ENCODE results near the gene SBNO2. TPM values are rescaled to one million over a fixed set of nuclear protein-coding genes. Genes with fewer than 3 reads are reported as not detected.

The SBNO2 gene
- total RNA-seq, 4 donors from 2014 or later, result 22.2 to 49.8 (median 30.9) TPM

- Histone ChIP-seq H3K4me1 (peaks cover 59 to 81% of the 10 kb centered on the region in 2 donors), H3K4me3 (no peak overlapping the region), H3K27me3 (no peaks in the 10 kb centered on the region), H3K36me3 (peaks cover 0 to 32% of the 10 kb centered on the region in 2 donors), H3K27ac (peak overlapping the region; percentile 94 to 98 (median 96)), H3K9me3 (no peaks in the 10 kb centered on the region)
- DNase-seq, result no peak
- intact Hi-C loops (cut with DNase I; ENCODE audit: low total_unique reads), result loop anchor here (10.0 kb wide), 1 partner anchor 644 kb away; the partner anchor contains the start of gene BSG
- no peak for TF ChIP-seq CTCF (IDR thresholded peaks at IDR 0.05 in 4 of 5, conservative IDR thresholded peaks at IDR 0.05 in 1 of 5)
- TF ChIP-seq POLR2A (IDR thresholded peaks at IDR 0.05), result no peak
- in situ Hi-C loops (cut with MboI; ENCODE audit: low sequenced_read_pairs in 4 of 4), result no loop called here
- ATAC-seq, result no peak
Measured at GRCh38 chr19:1218751-1219567, 44.9 kb upstream of the SBNO2 start.

- H3K4me1 ChIP-seq, result peaks cover 73 to 88% of the 10 kb centered on the region in 2 donors
- no peaks in the 10 kb centered on the region for H3K9me3 ChIP-seq
- TF ChIP-seq CTCF (IDR thresholded peaks at IDR 0.05 in 4 of 5, conservative IDR thresholded peaks at IDR 0.05 in 1 of 5) (no peak), POLR2A (IDR thresholded peaks at IDR 0.05) (no peak)
- intact Hi-C loops (cut with DNase I; ENCODE audit: low total_unique reads) (loop anchor here (10.0 kb wide), 1 partner anchor 643 kb away; the partner anchor contains the start of gene BSG), in situ Hi-C loops (cut with MboI; ENCODE audit: low sequenced_read_pairs in 4 of 4) (no loop called here)
- DNase-seq, result peak in 1 of 2 donors; percentile 82
- peak in 1 of 2 donors; percentile 4 for ATAC-seq
- H3K4me3 ChIP-seq, result peak overlapping the region in 1 of 4 donors; percentile 25
- no peaks in the 10 kb centered on the region for H3K27me3 ChIP-seq
- peak overlapping the region; percentile 94 to 98 (median 96) for H3K27ac ChIP-seq
- peaks cover 0 to 18% of the 10 kb centered on the region in 2 donors for H3K36me3 ChIP-seq
Measured at GRCh38 chr19:1217366-1217765, 43.3 kb upstream of the SBNO2 start.

- in situ Hi-C loops (cut with MboI; ENCODE audit: low sequenced_read_pairs in 4 of 4), result no loop called here
- no peak for DNase-seq
- no peaks in the 10 kb centered on the region for H3K27me3 ChIP-seq
- peaks cover 0 to 12% of the 10 kb centered on the region in 2 donors for H3K36me3 ChIP-seq
- ATAC-seq, result peak; percentile 2 to 4
- intact Hi-C loops (cut with DNase I; ENCODE audit: low total_unique reads), result loop anchor here (10.0 kb wide), 1 partner anchor 642 kb away; the partner anchor contains the start of gene BSG
- peak overlapping the region; percentile 94 to 98 (median 96) for H3K27ac ChIP-seq
- no peaks in the 10 kb centered on the region for H3K9me3 ChIP-seq
- H3K4me1 ChIP-seq, result peaks cover 75 to 88% of the 10 kb centered on the region in 2 donors
- TF ChIP-seq CTCF (IDR thresholded peaks at IDR 0.05 in 4 of 5, conservative IDR thresholded peaks at IDR 0.05 in 1 of 5) (no peak), POLR2A (IDR thresholded peaks at IDR 0.05) (no peak)
- peak overlapping the region in 1 of 4 donors; percentile 25 for H3K4me3 ChIP-seq
Measured at GRCh38 chr19:1216756-1217155, 42.7 kb upstream of the SBNO2 start.

- Histone ChIP-seq H3K4me1 (peaks cover 78 to 91% of the 10 kb centered on the region in 2 donors), H3K27me3 (no peaks in the 10 kb centered on the region), H3K36me3 (no peaks in the 10 kb centered on the region), H3K4me3 (peak overlapping the region; percentile 24 to 41 (median 36)), H3K9me3 (no peaks in the 10 kb centered on the region), H3K27ac (peak overlapping the region; percentile 94 to 98 (median 96))
- intact Hi-C loops (cut with DNase I; ENCODE audit: low total_unique reads) (loop anchor here (2.0 to 10.0 kb wide), 2 partner anchors 52 to 640 kb away; partner anchors contain the start of gene BSG), in situ Hi-C loops (cut with MboI; ENCODE audit: low sequenced_read_pairs in 4 of 4) (no loop called here)
- DNase-seq, result peak in 1 of 2 donors; percentile 90
- peak in 2 of 5 experiments; percentile 19 to 23 for TF ChIP-seq CTCF (IDR thresholded peaks at IDR 0.05 in 4 of 5, conservative IDR thresholded peaks at IDR 0.05 in 1 of 5)
- peak; percentile 35 to 51 for TF ChIP-seq POLR2A (IDR thresholded peaks at IDR 0.05)
- ATAC-seq, result peak; percentile 32 to 39
Measured at GRCh38 chr19:1214862-1215731, 41.0 kb upstream of the SBNO2 start.
